HG02623 (cell line): ENCODE measurements around the gene RAB40A.
A peak's percentile ranks its signal among the peaks of the same experiment; 100 is the strongest.

Experiments used
- ATAC-seq: cut with Tn5 transposase; IDR thresholded peaks from one replicate; pipeline ENCODE4 v1.9.1; 2021; ENCODE audit warnings: moderate library complexity; ENCODE audit not compliant: unreplicated experiment

The RAB40A gene, protein sequence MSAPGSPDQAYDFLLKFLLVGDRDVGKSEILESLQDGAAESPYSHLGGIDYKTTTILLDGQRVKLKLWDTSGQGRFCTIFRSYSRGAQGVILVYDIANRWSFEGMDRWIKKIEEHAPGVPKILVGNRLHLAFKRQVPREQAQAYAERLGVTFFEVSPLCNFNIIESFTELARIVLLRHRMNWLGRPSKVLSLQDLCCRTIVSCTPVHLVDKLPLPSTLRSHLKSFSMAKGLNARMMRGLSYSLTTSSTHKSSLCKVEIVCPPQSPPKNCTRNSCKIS

DNA sequence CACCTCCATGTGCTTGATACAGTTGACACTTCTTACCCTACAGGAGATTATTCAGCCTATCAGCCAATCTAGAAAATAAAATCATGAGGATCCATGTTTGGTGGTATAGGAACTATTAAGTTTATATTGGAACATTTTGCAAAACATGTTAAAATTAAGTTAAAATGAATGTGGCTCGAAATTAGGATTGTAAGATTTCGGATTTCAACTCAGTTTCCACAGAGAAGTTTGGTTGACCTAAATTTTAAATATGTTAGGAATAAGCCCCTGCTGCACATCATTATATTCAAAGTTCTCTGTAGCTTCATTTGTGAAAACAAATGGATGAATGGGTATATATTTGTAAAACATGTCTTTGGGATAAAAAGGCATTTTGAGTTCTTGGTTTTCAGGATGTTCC lies at the start of gene RAB40A:
Gene RAB40A, minus strand, starts transcription at position 101 of the 400 bp plus-strand sequence. CDS start 18,733 bp downstream, outside the sequence.
- no peak for ATAC-seq

DNA sequence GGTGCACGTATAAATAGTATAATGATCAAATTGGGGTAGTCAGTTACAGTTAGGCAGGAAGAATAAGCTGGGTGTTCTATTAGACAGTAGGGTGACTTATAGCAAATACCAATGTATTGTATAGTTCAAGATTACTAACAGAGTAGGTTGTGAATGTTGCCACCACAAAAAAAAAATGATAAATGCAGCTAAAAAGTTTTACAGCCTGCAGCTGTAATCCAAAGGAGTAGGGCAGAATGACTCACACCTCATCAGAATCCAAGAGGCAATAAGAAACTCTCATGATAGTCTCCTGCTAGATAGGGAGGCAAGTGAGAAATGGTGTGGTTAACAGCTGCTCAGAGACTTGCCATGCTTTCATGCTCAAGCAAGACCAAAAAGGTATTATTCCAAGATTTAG lies 46.5 kb upstream of the RAB40A start:
- ATAC-seq, result no peak

DNA sequence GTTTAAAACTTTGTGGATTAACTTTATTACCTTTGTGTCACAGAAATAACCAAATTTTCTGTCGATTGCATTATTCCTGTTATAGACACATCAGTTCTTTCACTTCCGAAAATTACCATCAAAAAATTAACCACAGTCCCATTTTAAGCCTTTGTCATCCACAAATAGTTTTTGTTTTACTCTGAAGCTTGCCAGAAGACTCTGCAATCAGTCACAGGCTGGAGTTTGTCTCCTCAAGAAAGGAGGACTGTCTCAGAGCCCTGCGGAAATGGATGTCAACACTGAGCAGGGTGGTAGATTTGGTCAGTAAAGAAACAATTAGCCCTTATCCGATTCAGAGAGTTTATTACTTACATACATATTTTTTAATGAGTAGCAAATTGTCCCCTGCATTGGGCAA lies 45.9 kb upstream of the RAB40A start:
- no peak for ATAC-seq

DNA sequence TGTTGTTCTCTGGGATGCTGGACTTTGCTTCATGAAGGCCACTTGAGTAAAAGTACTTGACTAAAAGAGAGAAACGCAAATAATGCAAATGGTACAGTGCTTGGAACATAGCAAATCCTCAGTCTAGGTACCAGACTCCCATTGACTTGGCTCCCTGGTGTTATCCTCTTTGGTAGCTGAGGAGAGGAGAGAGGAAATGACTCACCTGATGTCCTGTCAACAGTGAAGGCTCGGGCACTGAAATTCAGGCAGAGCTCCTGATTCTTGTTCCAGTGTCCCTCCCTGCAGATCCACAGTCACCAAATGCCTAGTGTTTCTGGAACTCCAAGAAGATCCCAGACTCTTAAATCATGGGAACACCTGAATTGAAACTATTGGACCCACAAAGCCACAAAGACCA lies 43.5 kb upstream of the RAB40A start:
- no peak for ATAC-seq

DNA sequence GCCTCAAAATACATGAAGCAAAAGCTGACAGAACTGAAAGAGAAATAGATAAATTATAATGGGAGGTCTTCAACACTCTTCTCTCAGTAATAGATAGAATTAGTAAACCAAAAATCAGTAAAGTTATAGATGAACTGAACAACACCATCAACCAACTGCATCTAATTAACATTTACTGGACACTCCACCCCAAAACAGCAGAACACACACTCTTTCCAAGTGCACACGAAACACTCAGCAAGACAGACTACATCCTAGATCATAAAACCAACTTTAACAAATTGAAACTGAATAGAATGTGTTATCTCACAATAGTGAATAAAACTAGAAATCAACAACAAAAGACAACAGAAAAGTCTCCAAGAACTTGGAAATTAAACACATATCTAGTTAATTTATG lies 41.0 kb upstream of the RAB40A start:
- ATAC-seq, result no peak

DNA sequence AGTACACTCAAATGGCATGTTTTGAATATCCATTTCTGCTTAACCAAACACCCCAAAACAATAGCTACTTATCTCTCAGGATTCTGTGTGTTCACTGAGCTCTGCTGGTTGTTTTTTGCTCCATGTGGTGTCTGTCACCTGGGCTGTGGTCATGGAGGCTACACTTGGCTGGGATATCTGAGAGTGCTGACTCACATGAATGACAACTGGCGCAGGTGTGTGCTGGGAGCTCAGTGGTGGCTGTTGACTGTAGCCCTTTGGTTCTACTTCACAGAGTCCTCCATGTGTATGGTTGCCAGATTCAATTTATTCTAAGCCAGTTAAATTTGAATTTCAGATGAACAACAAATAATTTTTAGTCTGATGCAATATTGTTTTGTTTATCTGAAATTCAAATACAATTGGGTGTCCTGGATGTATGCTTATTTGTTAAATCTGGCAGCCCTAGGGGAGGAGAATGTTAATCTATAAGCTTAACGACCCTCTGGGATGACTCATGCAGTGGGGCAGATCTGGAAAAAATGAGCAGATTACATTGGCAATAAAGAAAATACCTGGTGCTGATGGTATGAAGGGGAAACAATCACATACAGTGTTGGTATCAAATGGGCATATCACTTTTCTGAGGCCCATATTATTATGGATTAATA lies 37.8 kb upstream of the RAB40A start:
- no peak for ATAC-seq

DNA sequence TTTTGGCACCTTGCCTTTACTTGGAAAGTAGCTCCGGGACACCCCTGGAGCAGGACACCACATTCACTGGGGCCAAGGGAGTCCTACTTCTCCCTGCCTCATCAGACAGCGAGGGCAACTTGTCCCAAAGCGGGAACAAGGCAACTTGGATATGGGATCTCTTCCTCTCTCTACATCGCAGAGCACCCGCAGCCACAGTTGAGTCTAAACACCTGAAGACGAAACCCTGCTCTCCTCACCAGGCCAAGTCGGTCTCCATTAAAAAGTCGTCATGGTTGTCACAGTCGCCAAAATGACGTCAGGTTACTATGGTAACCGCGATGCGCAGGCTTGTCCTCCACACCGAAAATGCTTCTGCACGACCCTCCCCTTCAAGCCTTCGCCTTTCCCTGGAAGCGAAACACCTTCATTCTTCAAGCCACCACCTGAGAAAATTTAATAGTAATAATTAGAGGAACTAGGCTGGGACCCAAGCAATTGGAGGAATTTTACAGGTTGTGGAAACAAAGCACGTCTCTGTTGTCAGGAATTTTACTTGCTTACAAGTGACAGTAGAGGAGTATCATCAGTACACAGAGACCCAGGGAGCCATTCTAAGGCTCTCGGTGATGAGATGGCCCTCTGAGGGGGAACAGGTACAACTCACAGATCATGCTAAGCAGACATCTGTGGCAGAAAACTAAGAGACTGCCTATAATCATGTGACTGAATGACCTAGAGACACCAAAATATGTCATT lies 35.6 kb upstream of the RAB40A start:
- ATAC-seq, result peak; percentile 97

DNA sequence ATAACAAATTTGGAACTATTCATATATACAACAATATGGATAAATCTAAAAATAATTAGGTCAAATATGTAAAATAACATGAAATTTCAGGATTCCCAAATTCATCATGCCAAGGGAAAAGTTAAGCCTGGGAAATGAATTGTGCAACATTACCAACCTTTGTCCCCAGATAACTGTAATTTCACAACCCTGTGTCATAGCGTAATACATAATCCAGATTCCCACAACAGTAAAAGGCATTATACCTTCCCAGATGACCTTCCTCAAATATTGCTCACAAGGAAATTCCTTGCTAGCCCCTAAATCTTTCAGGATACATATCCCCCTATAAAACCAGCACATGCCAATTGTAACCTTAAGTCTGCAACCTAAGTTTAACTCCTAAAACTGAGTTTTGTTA lies 32.9 kb upstream of the RAB40A start:
- ATAC-seq, result no peak

DNA sequence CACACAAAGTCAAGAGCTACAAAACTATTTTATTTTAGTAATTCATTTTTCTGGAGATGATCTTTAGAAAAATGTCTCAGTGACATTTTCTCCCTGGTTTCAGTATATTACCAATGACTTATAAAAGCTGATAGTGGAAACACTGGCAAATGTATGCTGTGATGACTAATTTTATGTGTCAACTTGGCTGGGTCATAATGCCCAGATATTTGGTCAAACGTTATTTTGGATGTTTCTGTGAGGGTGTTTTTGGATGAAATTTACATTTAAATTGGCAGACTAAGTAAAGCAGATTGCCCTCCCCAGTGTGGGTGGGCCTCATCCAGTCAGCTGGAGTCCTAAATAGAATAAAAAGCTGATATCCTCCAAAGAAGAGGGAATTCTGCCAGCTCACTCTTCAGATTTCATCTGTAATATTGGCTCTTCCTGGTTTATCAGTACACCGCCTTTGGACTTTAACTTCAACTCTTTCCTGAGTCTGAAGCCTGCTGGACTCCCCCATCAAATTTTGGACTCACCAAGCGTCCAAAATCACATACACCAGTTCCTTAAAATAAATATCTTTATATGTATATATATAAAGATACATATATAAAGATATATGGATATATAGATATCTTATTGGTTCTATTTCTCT lies 31.2 kb upstream of the RAB40A start:
- ATAC-seq, result no peak

DNA sequence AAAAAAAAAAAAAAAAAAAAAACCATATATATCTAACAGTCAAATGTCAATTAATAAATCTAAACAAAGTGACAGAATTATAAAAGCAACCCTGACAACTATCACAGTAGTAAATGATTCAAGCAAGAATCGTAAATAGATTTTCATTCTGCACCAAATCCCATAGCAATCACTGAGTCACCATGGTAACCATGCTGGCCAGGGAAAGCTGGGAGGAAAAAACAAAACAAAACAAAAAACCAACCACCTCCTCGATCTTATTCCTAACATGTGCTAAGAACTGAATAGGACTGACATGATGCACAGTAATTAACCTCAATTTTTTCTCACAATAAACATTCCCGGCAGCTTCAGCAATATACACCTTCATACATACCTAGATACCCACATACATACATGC lies 30.6 kb upstream of the RAB40A start:
- no peak for ATAC-seq

DNA sequence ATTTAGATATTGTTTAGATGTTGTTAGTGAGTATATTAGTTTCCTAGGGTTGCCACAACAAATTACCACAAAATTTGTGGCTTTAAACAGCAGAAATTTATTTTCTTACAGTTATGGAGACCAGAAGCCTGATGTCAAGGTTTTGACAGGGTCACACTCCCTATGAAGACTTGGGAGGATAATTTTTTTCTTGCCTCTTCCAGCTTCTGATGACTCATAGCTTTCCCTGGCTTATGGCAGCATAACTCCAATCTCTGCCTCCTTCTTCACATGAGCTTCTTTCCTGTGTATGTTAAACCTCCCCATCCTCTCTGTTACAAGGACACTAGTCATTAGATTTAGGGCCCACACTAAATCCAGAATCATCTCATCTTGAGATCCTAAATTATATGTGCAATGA lies 20.9 kb upstream of the RAB40A start:
- ATAC-seq, result no peak

DNA sequence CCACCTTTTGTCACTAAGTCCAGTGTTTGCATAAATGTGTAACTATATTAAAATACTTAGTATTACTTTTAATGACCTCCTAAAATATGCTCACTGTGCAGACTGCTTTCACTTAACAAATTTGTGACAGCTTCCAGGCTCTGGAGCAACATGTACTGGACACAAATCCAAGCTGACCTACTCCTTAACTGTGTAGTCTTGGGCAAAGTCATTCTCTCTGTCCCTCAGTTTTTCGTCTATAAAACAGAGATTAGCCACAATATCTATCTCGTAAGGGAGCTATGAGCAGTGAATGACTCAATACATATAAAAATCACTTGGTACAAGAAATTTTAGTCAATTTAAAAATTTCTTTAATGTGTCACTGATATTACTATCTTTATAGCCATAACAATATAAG lies 20.4 kb upstream of the RAB40A start:
- no peak for ATAC-seq

DNA sequence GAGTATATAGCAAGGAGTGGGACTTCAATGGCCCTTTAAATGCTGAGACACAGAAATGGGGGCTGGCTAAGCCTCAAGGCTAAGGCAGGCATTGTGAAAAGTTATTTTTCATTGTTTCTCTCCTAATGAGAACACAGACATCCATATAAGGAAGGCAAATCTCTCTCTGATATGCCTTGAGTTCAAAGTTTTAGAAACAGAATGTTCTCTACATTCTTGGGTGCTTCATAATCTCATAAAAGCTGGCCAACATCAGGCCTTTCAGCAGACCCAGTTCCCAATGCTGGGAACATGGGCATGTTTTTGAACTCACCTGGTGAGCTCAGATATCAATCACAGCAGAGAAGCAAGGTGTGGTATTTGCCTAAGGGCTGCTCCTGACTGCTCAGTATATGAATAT lies 19.4 kb upstream of the RAB40A start:
- no peak for ATAC-seq

DNA sequence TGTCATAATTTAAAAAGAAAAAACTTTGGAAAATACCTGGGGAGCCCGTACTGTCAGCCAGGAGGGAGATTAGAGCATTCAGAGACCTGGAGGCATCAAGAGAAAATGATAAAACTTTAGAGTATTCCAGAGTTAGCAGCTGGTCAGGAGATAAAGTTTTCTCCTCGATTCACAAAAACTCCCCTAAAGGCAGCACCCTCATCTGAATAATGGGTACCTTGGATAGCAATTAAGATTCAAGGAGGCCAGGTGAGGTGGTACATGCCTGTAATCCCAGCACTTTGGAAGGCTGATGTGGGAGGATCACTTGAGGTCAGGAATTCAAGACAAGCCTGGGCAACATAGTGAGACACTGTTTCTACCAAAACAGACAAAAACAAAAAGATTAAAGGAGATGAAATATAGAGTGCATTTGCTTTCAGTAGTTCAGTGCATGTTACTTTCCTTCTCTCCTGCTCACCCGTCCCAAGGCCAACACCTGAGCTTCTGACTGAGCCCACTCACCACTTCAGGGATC lies 18.6 kb upstream of the RAB40A start:
- no peak for ATAC-seq

DNA sequence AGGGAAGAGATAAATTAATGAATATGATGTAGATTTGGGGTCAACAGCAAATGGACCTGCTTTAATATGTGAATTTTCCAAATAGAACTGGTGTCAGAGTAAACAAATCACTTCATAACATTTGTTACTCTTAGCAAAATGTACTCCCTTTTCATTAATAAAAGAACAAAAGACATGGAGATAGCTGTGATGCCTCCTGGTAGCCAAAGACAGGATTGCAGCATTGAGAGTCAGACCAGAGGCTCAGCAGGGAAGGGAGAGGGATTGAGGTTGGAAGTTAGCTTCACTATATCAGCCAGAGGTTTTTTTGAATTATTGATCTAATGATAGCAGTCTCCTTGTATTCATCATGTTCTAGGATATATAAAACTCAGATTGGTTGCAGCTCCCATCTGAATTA lies 17.4 kb upstream of the RAB40A start:
- no peak for ATAC-seq

DNA sequence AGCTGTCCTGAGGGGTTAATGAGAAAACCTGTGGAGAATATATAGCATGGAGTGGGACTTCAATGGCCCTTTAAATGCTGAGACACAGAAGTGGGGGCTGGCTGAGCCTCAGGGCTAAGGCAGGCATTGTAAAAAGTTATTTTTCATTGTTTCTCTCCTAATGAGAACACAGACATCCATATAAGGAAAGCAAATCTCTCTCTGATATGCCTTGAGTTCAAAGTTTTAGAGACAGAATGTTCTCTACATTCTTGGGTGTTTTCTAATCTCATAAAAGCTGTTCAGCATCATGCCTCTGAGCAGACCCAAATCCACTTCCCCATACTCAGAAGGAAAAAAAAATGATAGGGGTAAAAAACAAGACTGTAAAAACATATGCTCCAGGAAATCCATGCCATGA lies 16.8 kb upstream of the RAB40A start:
- no peak for ATAC-seq

DNA sequence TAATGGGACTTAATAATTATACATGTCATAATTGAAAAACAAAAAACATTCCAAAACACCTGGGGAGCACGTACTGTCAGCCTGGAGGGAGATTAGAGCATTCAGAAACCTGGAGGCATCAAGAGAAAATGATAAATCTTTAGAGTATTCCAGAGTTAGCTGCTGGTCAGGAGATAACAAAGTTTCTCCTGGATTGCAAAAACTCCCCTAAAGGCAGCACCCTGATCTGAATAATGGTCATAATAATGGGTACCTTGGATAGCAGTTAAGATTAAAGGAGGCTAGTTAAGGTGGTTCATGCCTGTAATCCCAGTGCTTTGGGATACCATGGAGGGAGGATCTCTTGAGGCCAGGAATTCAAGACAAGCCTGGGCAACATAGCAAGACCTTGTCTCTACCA lies 15.9 kb upstream of the RAB40A start:
- no peak for ATAC-seq

DNA sequence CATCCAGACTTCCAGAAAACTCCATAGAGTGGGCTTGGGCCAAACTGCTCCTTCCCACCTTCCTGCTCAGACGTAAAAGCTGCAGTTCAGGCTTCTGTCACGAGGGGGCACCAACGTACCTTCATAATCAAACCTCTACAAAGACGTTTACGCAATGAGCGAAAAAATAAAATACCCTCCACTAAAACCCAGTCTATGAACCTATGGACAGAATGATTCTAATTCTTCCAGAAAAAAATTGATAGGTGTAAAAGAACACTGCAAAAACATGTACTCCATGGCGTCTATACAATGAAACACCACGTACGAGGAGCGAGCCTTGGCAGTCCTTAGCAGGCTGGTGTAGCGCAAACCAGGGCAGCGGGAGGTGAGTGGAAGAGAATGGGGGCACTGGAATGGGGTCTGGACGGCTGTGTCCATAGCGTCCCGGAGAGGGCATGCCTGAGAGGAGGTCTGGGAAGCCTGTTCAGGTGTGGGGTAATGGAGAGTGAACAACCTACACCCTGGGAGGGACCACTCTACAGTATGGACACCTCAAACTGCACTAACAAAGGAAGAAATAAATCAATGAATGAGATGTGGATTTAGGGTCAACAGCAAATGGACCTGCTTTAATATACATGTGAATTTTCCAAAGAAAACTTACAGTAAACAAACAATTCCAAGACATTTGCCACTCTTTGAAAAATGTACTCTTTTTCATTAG lies 14.4 kb upstream of the RAB40A start:
- no peak for ATAC-seq

DNA sequence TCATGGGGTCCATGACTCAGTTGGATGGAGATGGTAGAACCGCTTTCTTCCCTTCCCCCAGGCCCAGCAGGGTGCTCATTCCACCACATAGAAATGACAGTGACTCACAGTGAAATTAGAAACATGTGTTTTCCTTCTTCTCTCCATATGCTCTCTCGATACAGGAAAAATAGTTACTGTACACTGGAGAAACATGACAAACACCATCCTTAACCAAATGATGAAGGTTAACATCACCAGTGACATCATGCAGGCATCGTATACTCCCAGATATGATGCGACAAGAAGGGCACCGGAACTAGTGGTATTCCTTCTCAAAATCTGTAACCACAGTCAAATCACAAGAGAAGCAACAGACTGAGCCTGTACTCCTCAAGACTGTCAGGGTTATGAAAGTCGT lies 11.7 kb upstream of the RAB40A start:
- ATAC-seq, result no peak

DNA sequence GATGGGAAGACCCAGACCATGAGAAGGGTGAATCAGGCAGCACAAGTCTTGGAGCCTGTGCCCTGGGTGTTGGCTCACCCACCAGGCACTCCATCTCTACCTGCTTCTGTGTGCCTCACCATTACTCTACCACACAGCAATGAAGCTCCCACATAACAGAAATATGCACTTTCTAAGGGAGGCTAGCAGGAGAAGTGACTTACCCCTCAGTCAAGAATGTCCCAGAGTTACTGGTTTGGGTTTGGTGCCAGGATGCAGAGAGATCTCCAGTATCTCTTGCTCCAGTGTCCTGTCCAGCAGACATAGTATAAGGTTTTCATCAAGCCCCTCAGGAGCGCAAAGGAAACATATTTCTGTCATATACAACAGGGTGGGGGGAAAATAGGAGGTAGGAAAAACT lies 11.3 kb upstream of the RAB40A start:
- ATAC-seq, result no peak

DNA sequence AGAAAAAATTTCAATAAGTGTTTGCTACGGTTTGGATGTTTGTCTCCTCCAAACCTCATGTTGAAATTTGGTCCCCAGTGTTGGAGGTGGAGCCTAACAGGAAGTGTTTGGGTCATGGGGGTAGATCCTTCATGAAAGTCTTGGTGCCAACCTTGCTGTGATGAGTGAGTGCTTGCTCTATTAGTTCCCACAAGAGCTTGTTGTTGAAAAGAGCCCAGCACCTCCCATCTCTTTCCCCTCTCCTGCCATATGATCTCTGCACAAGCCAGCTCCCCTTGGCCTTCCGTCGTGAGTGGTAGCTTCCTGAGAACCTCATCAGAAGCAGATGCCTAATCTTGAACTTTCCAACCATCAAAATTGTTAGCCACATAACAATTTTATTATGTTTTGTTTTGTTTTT lies 10.3 kb upstream of the RAB40A start:
- no peak for ATAC-seq
